HFF-Myc (cell line): ENCODE data around the gene MYEF2.

Experiments used
- DNase-seq: peaks from one replicate; pipeline ENCODE4 v3.0.0-alpha.2; 2011; ENCODE audit warnings: low read depth; ENCODE audit errors: extremely low read depth
- H3K4me3 ChIP-seq: replicated peaks from 2 replicates; pipeline ENCODE4 v1.5.1; 2011; ENCODE audit warnings: low read depth, mild to moderate bottlenecking, control low read depth, low read length
- TF ChIP-seq, protein P1 (sequence below): IDR thresholded peaks from 2 replicates; pipeline ENCODE4 v1.5.1; 2012; ENCODE audit warnings: mild to moderate bottlenecking, low read depth, low read length, control low read depth; ENCODE audit errors: missing control alignments

Gene MYEF2

GRCh38 chr15:48177766-48178647 lies at the start of gene MYEF2:
TSS of gene MYEF2 (minus strand) at chr15:48178295. CDS start at chr15:48178237, 58 bp downstream.
- peak; percentile 19 for DNase-seq
- TF ChIP-seq, protein P1, sequence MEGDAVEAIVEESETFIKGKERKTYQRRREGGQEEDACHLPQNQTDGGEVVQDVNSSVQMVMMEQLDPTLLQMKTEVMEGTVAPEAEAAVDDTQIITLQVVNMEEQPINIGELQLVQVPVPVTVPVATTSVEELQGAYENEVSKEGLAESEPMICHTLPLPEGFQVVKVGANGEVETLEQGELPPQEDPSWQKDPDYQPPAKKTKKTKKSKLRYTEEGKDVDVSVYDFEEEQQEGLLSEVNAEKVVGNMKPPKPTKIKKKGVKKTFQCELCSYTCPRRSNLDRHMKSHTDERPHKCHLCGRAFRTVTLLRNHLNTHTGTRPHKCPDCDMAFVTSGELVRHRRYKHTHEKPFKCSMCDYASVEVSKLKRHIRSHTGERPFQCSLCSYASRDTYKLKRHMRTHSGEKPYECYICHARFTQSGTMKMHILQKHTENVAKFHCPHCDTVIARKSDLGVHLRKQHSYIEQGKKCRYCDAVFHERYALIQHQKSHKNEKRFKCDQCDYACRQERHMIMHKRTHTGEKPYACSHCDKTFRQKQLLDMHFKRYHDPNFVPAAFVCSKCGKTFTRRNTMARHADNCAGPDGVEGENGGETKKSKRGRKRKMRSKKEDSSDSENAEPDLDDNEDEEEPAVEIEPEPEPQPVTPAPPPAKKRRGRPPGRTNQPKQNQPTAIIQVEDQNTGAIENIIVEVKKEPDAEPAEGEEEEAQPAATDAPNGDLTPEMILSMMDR = no peak
- peak within 1 kb of the TSS; percentile 57 for H3K4me3 ChIP-seq

DNA sequence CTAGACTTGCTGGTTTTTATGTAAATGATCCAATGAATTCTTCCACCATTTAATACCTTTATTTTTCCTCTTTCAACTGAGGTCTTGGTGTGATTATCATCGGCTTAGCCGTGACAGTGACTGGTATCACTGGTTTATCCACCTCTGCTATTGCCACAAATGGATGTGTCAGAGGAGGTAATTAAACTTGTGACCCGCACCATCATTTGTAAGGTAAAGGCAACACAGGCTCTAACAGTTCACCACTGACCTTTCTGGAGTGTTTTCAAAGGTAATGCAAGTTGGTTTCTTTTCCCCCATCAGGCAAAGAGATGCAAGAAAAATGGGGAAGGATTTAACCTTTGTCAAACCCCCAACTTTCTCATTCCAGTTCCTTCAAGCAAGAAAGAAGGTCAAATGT lies 47.7 kb upstream of the MYEF2 start:
- DNase-seq = no peak
- TF ChIP-seq, protein P1 = no peak
- H3K4me3 ChIP-seq = no peak overlapping the region

DNA sequence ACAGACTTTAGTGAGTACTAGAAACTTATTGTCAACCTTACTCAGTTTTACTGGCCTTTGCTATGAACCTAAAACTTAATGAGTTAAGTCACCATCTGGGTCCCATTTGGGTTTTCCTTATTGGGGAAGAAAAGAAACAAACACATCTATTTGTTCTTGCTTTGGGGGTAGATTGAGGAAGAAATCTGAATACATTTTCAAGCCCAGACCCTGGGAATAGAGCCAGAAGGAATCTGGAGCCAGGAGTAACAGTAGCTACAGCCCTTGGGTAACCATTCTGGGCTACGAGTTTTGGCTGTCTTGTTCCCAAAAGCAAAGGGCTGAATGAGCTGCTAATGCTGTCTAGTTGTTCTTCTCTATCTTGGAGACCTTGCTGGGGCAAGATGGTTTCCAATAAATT lies 44.5 kb upstream of the MYEF2 start:
- no peak for DNase-seq
- TF ChIP-seq, protein P1 = no peak
- no peak overlapping the region for H3K4me3 ChIP-seq

DNA sequence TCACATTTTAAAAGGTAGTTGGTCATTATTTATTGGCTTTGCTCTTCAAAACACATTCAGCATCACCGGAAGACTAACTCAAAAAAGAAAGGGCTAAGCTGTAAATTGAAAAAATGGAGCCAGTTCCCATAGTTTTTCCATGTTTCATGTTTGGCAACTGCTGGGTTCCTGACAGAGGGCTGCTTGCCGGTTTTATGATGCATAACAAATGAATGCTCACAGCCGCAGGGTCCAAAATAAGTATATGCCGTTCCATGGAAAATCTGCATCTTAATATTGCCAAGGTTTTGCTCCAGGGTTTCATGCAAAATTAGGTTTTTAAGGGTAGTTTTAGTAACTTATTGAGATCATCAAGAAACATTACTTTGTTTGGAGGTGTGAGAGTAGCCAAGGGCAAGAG lies 43.8 kb upstream of the MYEF2 start:
- H3K4me3 ChIP-seq = no peak overlapping the region
- no peak for DNase-seq

GRCh38 chr15:48221261-48221660 lies 43.2 kb upstream of the MYEF2 start:
- no peak overlapping the region for H3K4me3 ChIP-seq
- no peak for DNase-seq
- TF ChIP-seq, protein P1 = no peak

More for the DNA sequence above, 43.8 kb upstream of the MYEF2 start:
- TF ChIP-seq, protein P1 = no peak

DNA sequence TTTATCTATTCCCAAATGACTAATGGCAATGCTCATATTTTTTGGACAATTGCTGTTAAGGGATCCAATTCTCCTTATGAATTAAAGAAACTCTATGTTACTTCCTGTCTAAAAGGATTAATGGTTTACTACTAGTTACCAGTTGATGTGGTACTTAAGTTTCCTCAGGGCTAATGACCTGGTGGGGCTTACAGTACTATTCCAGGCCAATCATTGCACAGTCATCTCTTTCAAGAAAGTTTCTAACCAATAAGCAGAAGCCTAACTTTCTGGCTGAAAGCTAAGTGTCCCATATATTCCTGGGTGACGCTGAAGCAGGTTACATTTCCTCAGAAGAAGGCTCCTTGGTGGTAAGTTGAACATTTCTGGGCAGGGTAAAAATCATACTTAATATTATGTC lies 27.9 kb upstream of the MYEF2 start, which contains the start of gene SLC12A1:
Gene SLC12A1 (plus strand): TSS at position 322 of the 400 bp plus-strand sequence. CDS start 1,418 bp downstream, outside the sequence.
- no peak for DNase-seq
- no peak within 1 kb of the TSS for H3K4me3 ChIP-seq
- TF ChIP-seq, protein P1 = no peak

GRCh38 chr15:48202068-48202467 lies 24.0 kb upstream of the MYEF2 start:
- TF ChIP-seq, protein P1 = no peak
- no peak overlapping the region for H3K4me3 ChIP-seq
- DNase-seq = no peak
